Measurements from ENCODE around the gene EXOC4.

DNA sequence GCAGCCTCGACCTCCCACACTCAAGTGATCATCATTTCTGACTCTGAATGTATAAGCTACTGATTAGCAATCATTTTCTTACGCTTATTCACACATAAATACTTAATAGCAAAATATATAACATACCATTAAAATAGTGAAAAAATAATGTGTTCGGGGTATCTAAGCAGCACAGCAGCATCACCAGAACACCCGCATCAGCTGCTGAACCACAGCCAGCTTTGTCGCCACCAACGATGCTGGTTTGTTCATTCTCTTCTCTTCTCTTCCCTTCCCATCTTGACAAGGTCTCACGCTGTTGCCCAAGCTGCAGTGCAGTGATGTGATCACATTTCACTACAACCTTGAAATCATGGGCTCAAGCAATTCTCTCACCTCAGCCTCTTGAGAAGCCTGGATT lies 449.2 kb downstream of the EXOC4 start:
- TF ChIP-seq, protein P1, sequence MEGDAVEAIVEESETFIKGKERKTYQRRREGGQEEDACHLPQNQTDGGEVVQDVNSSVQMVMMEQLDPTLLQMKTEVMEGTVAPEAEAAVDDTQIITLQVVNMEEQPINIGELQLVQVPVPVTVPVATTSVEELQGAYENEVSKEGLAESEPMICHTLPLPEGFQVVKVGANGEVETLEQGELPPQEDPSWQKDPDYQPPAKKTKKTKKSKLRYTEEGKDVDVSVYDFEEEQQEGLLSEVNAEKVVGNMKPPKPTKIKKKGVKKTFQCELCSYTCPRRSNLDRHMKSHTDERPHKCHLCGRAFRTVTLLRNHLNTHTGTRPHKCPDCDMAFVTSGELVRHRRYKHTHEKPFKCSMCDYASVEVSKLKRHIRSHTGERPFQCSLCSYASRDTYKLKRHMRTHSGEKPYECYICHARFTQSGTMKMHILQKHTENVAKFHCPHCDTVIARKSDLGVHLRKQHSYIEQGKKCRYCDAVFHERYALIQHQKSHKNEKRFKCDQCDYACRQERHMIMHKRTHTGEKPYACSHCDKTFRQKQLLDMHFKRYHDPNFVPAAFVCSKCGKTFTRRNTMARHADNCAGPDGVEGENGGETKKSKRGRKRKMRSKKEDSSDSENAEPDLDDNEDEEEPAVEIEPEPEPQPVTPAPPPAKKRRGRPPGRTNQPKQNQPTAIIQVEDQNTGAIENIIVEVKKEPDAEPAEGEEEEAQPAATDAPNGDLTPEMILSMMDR (IDR thresholded peaks at IDR 0.05): no peak
- TF ChIP-seq POLR2A (IDR thresholded peaks at IDR 0.05): no peak
